HG02588 (cell line): ENCODE results near the gene ADARB2.
"Not testable (repeated sequence)": the region's sequence is repeated elsewhere in the genome, so short reads cannot be mapped to it uniquely, and the experiment has no call there.

ENCODE experiments used
- ATAC-seq: cut with Tn5 transposase; IDR thresholded peaks from one replicate; pipeline ENCODE4 v1.9.1; 2021; ENCODE audit warnings: mild to moderate bottlenecking, moderate library complexity; ENCODE audit not compliant: unreplicated experiment

ADARB2 gene

DNA sequence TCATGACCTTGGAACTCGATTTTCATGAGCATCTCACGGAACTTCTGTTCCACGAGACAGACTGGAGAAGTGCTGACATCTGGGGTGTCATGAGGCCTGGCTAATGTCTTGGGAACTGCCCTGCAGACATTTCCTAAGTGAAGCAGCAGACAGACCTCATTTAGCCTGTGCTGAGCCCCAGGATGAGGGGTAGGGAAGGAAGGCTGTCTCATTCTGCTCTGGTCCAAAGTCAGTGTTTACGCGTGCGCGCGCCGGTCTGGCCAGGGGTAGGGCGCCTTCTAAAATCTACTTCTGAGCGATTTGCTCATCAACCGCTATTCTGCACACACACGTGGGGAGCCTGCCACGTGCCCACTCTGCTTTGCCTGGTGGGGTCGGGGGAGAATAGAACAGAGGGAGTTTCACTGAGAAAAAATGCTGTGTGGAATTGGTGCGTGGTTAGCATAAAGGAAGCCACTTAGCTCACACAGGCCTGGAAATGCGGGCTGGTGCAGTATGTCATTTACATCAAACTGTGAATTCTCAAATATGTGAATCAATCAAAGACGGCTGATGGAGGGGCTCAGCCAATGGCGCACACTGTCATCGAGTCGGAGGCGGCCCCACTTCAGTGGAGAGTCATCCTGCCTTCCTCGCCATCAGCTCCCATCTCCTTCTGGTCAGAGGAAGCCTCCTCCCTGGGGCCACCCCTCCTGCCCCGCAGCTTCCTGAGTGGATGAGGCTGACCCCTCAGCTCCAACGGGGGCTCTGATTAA, 335.1 kb downstream of the ADARB2 start:
- ATAC-seq = no peak

- no peak for ATAC-seq
Observed at GRCh38 chr10:1401071-1401965, 336.0 kb downstream of the ADARB2 start.

GRCh38 chr10:1400101-1401070, 336.9 kb downstream of the ADARB2 start:
- ATAC-seq = no peak

DNA sequence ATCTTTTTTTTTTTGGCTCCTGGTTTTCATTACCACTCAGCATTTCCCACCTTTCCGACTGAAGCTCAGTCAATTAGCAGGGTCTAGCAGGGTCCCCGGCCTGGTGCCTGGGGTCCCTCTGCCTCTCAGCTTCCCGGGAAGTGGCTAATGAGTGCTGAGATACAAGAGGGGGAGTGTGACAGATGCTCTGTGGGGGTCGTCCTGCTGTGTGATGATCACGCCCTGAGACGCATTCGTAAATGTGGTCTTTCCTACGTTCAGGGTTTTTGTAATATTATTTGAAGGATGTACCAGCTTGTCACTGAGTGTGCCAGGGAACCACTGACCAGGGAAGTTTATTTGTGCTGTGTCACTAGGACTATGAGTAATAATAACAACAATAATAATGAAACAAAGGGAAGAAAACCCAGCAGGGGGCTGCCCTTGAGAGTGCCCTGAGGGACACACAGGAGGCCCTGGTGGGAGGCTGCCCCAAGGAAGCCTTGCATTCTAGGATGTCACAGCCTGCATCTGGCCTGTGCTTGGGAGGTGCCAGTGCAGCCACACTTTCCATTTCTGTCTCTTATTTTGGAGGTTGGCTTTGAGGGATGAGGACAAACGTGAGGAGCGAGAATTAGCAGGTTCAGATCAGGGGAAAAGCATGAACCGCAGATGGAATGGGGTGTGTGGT, 337.8 kb downstream of the ADARB2 start:
- ATAC-seq = no peak

DNA sequence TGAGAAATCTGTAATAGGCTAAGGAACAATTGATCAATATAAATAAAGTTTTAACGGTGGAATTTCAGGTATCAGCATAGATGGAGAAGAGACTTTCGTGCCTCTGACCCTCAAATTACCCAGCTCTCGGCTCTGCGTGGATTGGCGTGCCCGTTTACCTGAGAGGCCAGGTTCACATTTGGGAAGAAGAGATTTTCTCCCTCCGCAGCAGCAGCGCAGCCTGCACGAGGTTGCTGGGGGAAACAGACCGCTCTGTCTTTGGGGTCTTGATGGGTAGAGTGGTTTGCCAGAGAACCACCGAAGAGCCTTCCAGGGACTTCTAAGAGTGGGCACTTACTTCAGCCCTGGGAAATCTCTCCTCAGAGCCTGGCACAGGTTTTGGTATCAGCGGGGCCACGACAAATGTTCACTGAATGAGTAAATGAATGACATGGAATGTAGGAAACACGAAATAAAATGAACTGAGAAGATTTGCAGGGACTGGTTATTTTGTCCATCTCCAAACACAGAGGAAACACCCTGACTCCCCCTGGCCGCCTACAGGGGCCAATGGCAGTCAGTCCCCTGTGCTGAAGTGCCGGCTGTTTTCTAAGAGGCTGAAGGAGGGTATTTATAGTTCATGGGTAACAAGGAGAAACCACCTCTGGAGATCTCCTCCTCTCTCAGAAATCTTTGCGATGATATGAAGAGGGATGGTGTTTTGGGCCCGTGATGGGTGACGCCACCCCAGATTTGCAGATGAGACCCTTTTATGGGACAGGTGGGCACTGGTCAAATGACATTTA, 338.5 kb downstream of the ADARB2 start:
- no peak for ATAC-seq

GRCh38 chr10:1398116-1398515, 339.2 kb downstream of the ADARB2 start:
- not testable (repeated sequence) for ATAC-seq

GRCh38 chr10:1396297-1396635, 341.1 kb downstream of the ADARB2 start:
- ATAC-seq = no peak

DNA sequence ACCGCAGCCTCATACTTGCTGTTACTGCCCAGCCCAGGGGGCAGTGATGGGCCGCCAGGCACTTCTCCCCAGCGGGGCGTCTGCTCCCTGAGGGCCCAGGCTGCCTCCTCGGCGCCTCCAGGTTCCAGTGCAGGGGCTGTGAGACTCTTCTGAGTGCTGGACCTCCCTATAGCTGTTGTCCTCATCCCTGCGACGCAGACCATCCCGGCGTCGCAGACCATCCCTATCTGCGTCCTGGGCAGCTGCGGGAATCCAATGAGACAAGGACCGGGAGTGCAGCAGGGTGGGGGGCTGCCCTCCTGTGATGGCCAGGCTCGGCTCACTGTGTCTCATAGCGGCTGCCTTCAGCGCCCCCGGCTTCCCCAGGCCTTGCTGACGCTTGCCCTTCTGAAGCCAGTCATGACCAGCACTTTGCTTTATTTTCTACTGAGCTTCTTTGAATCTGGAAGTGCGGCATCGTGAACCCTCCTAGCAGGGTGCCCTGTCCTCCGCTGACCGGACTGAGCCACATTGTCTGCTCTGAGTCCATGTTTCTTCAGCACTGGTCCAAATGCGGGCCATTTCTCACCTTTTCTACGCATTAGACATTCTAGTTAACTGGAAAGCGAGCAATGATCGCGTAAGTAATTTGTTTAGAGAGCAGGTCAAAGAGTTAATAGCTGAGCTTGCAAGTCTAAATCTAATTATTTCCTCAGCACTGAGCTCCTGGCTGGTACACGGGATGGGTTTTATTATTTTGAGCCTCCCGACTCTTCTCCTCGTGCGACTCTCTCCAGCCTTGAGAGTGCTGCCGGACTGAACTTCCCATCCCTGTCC, 341.6 kb downstream of the ADARB2 start:
- no peak for ATAC-seq

DNA sequence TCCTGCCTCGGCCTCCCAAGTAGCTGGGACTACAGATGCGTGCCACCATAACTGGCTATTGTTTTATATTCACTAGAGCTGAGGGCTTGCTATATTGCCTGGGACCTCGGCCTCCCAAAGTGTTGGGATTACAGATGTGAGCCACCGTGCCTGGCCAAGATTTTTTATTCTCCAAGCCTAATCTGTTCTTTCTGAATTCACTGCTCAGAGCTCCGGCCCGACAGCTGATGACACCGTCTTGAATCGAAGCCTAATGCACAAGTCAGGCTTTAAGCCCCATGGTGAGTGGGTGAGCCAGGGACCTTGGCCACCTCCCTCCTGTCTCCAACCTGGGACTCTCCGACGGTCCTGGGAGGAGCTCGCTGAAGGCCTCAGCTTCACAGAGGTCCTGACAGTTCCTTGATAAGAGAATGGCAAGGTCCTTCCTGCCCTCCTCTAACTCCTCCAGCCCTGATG, 342.3 kb downstream of the ADARB2 start:
- no peak for ATAC-seq

DNA sequence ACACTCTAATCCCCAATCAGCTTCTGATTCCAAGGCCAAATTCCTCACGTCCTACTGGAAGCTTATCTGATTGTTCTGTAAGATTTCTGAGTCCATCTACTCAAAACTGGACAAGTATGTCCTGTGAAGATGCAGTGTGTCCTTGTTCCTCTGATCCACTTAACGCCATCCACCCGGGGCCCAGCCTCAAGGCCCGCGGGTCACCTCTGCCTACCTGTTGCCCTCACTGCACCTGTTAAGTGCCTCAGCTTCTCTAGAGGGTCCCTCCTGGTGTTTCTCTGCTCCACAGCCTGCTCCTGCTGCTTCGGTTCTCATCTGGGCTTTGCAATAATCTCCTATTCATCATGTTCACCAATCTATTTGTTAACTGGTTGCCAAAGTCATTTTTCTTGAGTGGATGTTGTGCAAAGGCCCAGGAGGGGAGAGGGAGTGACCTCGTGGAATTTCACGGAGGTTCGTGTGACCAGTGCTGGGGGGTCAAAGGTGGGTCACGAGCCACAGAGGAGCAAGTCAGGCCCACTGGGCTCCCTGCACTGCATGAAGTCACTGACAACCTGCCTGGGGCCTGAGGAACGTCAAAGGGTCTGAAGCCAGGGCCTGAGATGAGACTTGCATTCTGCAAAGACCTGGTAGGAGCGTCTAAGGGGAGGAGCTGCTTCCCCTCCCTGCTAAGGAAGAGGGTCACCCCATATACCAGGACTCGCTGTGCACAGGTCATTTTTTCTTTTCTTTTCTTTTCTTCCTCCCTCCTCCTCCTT, 343.0 kb downstream of the ADARB2 start:
- no peak for ATAC-seq

- ATAC-seq = no peak
Observed at GRCh38 chr10:1393481-1393880, 343.8 kb downstream of the ADARB2 start.

DNA sequence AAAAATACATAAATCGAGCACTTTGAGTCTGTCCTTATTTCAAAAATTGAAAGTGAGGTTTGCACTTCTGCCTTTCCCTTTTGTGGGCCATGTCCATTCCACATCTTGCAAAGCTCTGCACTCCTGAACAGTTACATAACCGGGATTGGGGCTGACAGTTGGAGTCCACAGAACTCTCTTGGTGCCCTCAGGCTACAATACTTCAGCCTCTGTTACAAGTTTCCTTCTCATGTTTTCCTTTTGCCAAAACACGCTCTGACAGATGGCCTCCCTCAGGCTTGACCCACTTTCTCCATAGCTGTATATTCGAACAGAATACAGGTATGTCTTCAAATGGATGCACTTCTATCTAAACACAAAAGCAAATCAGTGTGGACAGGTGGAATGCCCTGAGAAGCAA, 345.2 kb downstream of the ADARB2 start:
- no peak for ATAC-seq

DNA sequence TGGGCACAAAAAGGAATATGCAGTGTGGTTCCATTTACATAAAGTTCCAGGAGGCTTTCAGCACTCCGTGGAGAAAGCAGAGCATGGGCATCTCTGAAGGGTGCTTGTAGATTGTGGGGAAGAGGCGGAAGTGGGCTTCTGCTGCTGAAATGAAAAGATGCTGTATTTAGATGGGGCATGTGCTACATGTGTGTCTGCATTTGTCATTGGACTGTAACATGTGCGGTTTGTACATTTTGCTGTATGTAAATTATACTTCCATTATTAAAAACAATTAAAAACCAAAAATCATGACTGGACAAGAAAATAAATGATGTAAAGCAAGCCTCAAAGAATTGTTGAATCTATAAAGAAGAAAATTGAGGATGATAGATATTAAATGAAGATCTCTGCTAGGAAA, 347.1 kb downstream of the ADARB2 start:
- ATAC-seq = no peak

DNA sequence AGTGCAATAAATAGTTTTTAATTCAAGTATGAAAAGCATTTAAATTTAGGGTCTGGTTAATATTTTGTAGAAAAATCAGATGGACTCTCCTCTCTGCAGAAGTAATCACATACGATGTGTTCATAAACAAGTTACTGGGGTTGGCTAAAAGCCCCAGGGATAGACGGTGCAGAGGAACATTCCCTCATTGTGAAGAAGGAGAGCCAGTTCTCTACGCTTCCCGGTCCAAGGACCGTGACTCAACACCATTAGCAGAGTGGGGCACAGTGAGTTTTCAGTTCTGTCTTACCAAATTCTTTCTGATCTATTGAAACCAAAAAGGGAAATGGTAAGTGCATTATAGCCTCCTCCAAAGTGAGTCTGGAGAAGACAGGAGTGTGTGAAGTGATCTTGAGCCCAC, 353.3 kb downstream of the ADARB2 start:
- no peak for ATAC-seq

DNA sequence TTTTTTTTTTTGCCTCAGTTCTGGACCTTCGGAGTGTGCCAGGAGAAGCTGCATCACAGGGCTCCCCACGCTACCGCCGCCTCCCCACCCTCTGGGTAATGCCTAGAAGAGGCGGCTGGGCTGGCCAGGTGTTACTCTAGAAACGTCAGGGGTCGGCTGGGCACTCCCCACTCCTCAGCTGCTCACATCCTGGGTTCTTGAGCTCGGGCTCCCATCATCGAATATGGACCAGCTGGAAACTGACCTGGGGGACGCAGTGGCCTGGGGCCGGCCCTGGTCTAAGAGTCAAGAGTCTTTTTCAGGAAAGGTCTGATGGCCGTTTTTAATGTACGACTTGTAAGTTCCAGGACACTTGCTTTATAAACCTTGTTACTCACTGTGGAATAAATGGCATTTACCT, 354.6 kb downstream of the ADARB2 start:
- ATAC-seq = no peak

GRCh38 chr10:1381339-1381738, 356.0 kb downstream of the ADARB2 start:
- no peak for ATAC-seq

DNA sequence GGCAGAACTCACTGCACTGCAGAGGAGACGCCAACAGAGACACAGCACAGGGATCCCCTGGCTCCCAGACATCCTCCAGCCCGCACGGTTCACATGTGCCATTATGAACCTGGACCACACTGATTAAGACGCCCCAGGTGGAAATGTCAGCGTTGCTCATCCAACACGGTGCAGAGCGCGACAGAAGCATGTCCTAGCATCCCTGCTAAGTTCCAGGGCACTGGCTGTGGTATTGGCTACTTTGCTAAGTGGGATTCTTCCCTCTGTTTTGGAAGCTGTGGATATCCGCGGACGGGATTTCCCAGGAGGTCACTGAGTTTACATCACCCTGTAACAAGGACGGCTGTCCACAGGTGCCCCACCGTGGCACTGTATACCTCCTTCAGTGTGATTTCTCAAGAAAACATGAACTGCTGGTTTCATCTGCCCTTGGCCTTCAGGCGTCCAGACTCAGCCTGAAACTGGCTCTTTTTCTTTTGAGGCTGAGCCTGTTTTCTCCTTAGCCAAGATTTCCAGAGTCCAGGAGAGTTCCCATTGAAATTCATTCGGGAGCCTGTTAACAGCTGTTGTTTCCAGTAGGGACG, 357.1 kb downstream of the ADARB2 start:
- ATAC-seq = no peak

GRCh38 chr10:1379601-1380000, 357.7 kb downstream of the ADARB2 start:
- ATAC-seq = no peak
